ENCODE data around the gene ZNF592.

GRCh38 chr15:84810073-84810840 is 61.9 kb downstream of the ZNF592 start:
- TF ChIP-seq CTCF (IDR thresholded peaks at IDR 0.05) (no peak), POLR2A (IDR thresholded peaks at IDR 0.05) (no peak)
